HAP-1 (cell line): Measurements from ENCODE around the gene ELAVL3.
"Not testable (repeated sequence)": the region's sequence is repeated elsewhere in the genome, so short reads cannot be mapped to it uniquely, and the experiment has no call there.

Experiments
- DNase-seq, 2 experiments: peaks; one replicate each; pipeline ENCODE4 v3.0.0-alpha.2; 2016 to 2020; ENCODE audit warnings: low spot score in 2 of 2
- H3K27me3 ChIP-seq: fragments of 250-450 bp; sonication (Bioruptor Pico); 2 replicates; pipeline ENCODE4 v1.5.1; 2020; ENCODE audit warnings: low read depth, mild to moderate bottlenecking, moderate library complexity
- H3K36me3 ChIP-seq: fragments of 250-450 bp; sonication (Bioruptor Pico); replicated peaks from 2 replicates; pipeline ENCODE4 v1.5.1; 2020; ENCODE audit warnings: mild to moderate bottlenecking
- H3K4me1 ChIP-seq: fragments of 250-450 bp; sonication (Bioruptor Pico); 2 replicates; pipeline ENCODE4 v1.5.1; 2020; ENCODE audit warnings: mild to moderate bottlenecking
- H3K4me3 ChIP-seq: fragments of 250-450 bp; sonication (Bioruptor Pico); 2 replicates; pipeline ENCODE4 v1.5.1; 2020; ENCODE audit warnings: mild to moderate bottlenecking, moderate library complexity
- H3K9me3 ChIP-seq: fragments of 250-450 bp; sonication (Bioruptor Pico); 2 replicates; pipeline ENCODE4 v1.5.1; 2020; ENCODE audit warnings: mild to moderate bottlenecking, moderate library complexity
- in situ Hi-C: fragments of 300-500 bp; cut with MboI; formaldehyde crosslinking; loops from 3 replicates; pipeline ENCODE4 v1.14.3; 2020; ENCODE audit warnings: low sequenced_read_pairs, inconsistent platforms, mixed read lengths

Gene ELAVL3

DNA sequence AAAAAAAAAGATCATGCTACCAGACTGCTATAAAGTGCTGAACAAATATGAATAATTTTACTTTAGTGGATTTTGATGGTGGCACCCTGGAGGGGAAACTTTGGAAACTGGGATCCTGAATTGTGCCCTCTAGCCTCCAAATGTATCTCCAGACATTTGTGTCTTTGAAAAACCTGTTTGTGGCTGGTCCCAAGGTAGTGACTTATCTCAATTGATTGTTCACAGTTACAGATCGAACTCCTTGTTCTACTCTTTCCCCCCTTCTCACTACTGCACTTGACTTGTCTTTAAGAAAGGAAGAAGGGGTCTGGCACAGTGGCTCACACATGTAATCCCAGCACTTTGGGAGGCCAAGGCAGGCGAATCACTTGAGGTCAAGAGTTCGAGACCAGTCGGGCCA lies 72.3 kb downstream of the ELAVL3 start:
- H3K9me3 ChIP-seq, result no peaks in the 10 kb centered on the region
- no peak overlapping the region for H3K4me3 ChIP-seq
- H3K36me3 ChIP-seq, result no peaks in the 10 kb centered on the region
- in situ Hi-C loops, result no loop called here
- no peaks in the 10 kb centered on the region for H3K4me1 ChIP-seq
- no peak for DNase-seq
- 0 out of 2 replicates have a peak, but pooled peaks cover 3% of the 10 kb centered on the region for H3K27me3 ChIP-seq

DNA sequence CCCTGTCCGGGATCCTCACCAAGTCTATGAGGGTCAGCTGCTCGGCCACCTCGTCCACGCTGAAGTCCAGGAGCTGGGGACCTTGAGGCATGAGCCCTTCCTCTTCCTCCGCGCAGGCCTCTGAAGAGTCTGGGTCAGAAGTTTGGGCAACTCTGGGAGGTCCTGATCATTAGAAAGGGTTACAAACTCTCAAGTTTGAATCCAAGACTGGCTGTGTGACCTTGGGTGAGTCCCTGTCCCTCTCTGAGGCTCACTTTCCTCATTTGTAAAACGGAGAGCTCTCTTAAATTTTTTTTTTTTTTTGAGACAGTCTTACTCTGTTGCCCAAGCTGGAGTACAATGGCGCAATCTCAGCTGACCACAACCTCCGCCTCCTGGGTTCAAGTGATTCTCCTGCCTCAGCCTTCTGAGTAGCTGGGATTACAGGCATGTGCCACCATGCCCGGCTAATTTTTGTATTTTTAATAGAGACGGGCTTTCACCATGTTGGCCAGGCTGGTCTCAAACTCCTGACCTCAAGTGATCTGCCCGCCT lies 74.1 kb downstream of the ELAVL3 start:
- in situ Hi-C loops, H3K27me3 ChIP-seq, DNase-seq, H3K9me3 ChIP-seq, H3K4me1 ChIP-seq, H3K4me3 ChIP-seq, H3K36me3 ChIP-seq: not testable (repeated sequence)

DNA sequence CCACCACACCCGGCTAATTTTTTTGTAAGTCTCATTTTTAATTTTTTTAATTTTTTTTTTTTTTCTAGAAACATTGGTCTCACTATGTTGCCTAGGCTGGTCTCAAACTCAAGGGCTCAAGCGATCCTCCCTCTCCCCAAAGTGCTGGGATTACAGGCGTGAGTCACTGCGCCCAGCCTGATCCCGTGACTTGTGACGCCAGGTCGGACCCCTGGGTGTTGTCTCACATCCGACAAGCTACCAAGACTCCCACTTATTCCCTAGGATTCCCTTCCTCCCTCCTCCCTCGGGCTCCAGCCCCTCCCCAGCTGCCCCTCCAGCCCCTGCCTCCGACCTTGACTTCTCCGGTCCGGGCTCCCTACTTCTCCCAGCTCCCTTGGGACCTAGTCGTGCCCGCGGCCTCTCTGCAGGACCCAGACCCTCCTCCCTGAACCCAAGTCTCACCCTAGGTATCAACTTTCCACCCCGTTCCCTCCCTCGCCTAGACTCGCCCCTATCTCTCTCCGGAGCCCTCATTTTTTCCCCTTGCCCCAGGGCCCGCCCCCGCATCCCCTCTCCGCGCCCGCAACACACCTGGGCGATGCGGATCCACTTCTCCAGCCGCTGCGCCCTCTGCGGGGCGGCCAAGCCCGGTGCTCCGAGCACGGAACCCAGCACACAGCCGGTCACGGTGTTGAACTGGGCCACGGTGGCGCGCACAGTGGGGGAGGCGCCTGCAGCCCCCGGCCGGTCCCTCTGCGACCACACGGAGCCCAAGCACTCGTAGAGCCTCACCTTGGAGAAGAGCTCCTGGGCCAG lies 74.8 kb downstream of the ELAVL3 start:
- H3K4me1 ChIP-seq, result no peaks in the 10 kb centered on the region
- in situ Hi-C loops, result no loop called here
- peak overlapping the region; percentile 1; the same call in 1 of the 2 replicates for H3K4me3 ChIP-seq
- H3K36me3 ChIP-seq, result no peaks in the 10 kb centered on the region
- H3K9me3 ChIP-seq, result no peaks in the 10 kb centered on the region
- DNase-seq, result peak in 1 of 2 experiments; percentile 59
- H3K27me3 ChIP-seq, result 0 out of 2 replicates have a peak, but pooled peaks cover 3% of the 10 kb centered on the region

DNA sequence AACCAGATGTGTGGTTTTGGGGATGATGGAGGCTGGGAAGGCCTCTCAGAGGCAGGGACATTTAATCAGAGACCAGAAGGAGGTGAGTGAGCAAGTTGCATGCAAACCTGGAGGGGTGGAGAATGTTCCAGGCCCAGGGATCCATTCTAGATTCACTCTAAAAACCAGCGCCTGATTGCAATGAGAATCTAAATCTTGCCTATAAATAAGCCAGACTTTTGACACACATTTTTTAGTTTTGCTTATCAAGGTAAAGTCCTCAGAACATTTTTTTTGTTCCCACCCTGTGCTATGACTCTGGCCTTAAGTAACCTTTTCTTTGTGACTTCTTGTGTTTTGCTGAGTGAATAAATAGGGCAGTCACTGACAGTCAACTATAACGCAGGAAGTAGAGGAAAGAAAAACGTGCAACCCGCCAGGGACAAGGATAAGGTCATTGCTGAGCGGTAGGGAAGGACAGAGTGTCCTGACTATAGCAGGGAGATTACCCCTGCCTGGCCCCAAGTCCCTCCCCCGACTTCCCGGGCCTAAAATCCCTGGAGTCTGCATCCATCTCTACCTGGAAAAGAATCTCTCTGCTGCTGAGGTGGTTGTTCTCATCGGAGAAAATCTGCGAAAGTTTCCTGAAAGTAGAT lies 76.1 kb downstream of the ELAVL3 start:
- H3K4me3 ChIP-seq, result no peak overlapping the region
- 0 out of 2 replicates have a peak, but pooled peaks cover 3% of the 10 kb centered on the region for H3K27me3 ChIP-seq
- H3K9me3 ChIP-seq, result no peaks in the 10 kb centered on the region
- H3K36me3 ChIP-seq, result no peaks in the 10 kb centered on the region
- no peaks in the 10 kb centered on the region for H3K4me1 ChIP-seq
- no peak for DNase-seq
- in situ Hi-C loops, result no loop called here

DNA sequence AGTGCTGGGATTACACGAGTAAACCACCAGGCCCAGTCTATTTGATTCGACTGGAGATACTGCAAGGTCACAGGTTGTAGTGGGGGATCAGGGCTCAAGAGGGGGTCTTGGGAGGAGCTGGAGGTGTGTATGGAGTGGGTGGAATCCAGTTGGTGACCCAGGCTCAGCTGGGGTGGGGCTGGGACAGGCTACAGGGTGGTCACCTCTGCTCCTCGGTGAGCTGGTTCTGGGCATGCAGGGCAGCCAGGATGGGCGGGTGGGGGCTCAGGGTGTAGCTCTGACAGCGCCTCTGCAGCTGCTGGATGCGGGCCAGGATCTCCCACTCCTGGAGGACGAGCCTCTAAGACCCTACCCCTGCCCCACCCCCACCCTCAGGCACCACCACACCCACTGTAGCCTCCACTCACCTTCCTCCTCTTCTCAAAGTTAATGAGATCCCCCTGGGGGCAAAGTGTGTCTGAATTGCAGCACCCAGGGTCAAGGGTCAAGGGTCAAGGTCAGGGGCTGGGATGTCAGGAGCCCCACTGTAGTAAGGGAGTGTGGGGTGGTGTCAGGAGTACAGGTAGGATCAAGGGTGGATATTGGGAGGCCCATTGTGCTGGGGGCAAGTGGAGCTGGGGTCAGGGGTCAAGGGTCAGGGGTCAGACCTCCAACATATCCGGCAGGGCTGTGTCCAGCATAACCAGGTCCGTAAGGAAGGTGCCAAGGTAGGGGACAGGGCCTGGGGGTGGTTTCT lies 78.9 kb downstream of the ELAVL3 start:
- H3K27me3 ChIP-seq, result 0 out of 2 replicates have a peak, but pooled peaks cover 3% of the 10 kb centered on the region
- no peak for DNase-seq
- no peaks in the 10 kb centered on the region for H3K9me3 ChIP-seq
- no peak overlapping the region for H3K4me3 ChIP-seq
- H3K36me3 ChIP-seq, result no peaks in the 10 kb centered on the region
- H3K4me1 ChIP-seq, result no peaks in the 10 kb centered on the region
- in situ Hi-C loops, result no loop called here
